ENCODE results near the gene TARBP2. TPM values are rescaled to one million over a fixed set of nuclear protein-coding genes. Genes with fewer than 3 reads are reported as not detected.

Gene TARBP2
- polyA plus RNA-seq, 1 of the 3 experiments (the other 2 are of a cell fraction), result 57.8 TPM

DNA sequence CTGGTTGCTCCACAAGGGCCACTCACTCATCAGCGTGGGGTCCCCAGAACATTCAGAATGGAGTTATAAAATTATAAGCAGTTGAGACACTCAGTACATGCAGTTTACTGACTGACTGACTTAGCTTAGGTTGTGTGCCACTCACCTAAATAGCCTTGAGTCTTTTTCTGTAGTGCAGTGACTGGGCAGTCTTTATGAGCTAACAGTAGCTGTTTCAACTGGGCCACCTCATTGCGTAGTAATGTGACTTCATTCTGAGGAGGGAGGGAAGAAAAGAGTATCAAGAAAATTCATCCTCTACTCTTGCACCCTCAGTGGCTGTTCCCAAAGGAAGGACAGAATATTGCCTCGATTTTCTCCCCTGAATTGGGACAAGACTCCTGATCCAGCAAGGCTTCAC is 22.0 kb downstream of the TARBP2 start (continued):
- no peak for TF ChIP-seq NFIC (IDR thresholded peaks at IDR 0.05; ENCODE audit: borderline replicate concordance)
- TF ChIP-seq ZBTB33 (IDR thresholded peaks at IDR 0.05; ENCODE audit: borderline replicate concordance, low read depth), result no peak
- no peak for TF ChIP-seq CHD2 (IDR thresholded peaks at IDR 0.05; ENCODE audit: low read length, partially characterized antibody)

- ChIA-PET POLR2A (no interaction called here), CTCF (interaction anchor here (0.8 to 1.8 kb wide), 2 partner anchors 19 to 151 kb away, joined by 4 to 8 read pairs; partner anchors contain the start of gene ATP5MC2)
- Histone ChIP-seq H3K9ac (no peak overlapping the region), H3K27ac (ENCODE audit: low read depth in 2 of 2, low read length in 1 of 2) (no peak overlapping the region), H3K9me3 (no peaks in the 10 kb centered on the region), H2AFZ (ENCODE audit: low read depth) (no peak overlapping the region), H3K79me2 (ENCODE audit: insufficient read depth) (no peaks in the 10 kb centered on the region), H3K4me2 (no peak overlapping the region), H3K27me3 (ENCODE audit: insufficient read depth) (no peaks in the 10 kb centered on the region), H3K36me3 (replicated peaks in 1 of 2; ENCODE audit: control insufficient read depth in 1 of 2, insufficient read depth in 2 of 2, low read length in 1 of 2) (peaks cover 31 to 58% of the 10 kb centered on the region in 2 experiments), H3K9me2 (no peaks in the 10 kb centered on the region), H4K20me1 (ENCODE audit: insufficient read depth) (no peaks in the 10 kb centered on the region), H3K4me1 (ENCODE audit: control insufficient read depth in 1 of 2, insufficient read depth in 2 of 2, low read depth in 1 of 2, low read length in 1 of 2) (no peaks in the 10 kb centered on the region), H3F3A (replicated peaks; ENCODE audit: insufficient read depth) (peaks cover 4% of the 10 kb centered on the region), H3K4me3 (ENCODE audit: low read depth in 2 of 2, low read length in 1 of 2) (no peak overlapping the region)
- no peak for DNase-seq
- WGBS (ENCODE audit: low lambda C conversion rate), result 98% methylated on average over 11 of the region's 13 CpGs
- TF ChIP-seq EZH2phosphoT487 (IDR thresholded peaks at IDR 0.05; ENCODE audit: borderline replicate concordance, low read depth) (no peak), FOXJ3 (CRISPR knock-in tag; IDR thresholded peaks at IDR 0.05) (no peak), RAD21 (IDR thresholded peaks at IDR 0.05; ENCODE audit: low read length) (no peak), REST (IDR thresholded peaks at IDR 0.05; ENCODE audit: low read depth, low read length) (no peak), NFIC (IDR thresholded peaks at IDR 0.05; ENCODE audit: borderline replicate concordance) (no peak), GABPA (IDR thresholded peaks at IDR 0.05; ENCODE audit: low read depth) (no peak), FOSL2 (IDR thresholded peaks at IDR 0.05; ENCODE audit: borderline replicate concordance, low read depth) (no peak), EP300 (IDR thresholded peaks at IDR 0.05; ENCODE audit: borderline replicate concordance in 1 of 2, low read depth in 1 of 2, low read length in 1 of 2) (no peak), MXI1 (IDR thresholded peaks at IDR 0.05; ENCODE audit: low read depth, low read length) (no peak), TAF1 (IDR thresholded peaks at IDR 0.05; ENCODE audit: borderline replicate concordance, low read depth, low read length) (no peak), YY1 (IDR thresholded peaks at IDR 0.05; ENCODE audit: low read depth) (no peak), TCF12 (IDR thresholded peaks at IDR 0.05) (no peak), CHD2 (IDR thresholded peaks at IDR 0.05; ENCODE audit: low read length, partially characterized antibody) (no peak), JUND (IDR thresholded peaks at IDR 0.05) (no peak), ZBTB33 (IDR thresholded peaks at IDR 0.05; ENCODE audit: borderline replicate concordance, low read depth) (no peak), RFX5 (IDR thresholded peaks at IDR 0.05; ENCODE audit: low read length) (no peak), USF1 (IDR thresholded peaks at IDR 0.05; ENCODE audit: borderline replicate concordance, low read depth) (no peak)
- TF ChIP-seq, protein P1, sequence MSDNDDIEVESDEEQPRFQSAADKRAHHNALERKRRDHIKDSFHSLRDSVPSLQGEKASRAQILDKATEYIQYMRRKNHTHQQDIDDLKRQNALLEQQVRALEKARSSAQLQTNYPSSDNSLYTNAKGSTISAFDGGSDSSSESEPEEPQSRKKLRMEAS (IDR thresholded peaks at IDR 0.05; ENCODE audit: low read depth), result no peak
- TF ChIP-seq, protein P2, sequence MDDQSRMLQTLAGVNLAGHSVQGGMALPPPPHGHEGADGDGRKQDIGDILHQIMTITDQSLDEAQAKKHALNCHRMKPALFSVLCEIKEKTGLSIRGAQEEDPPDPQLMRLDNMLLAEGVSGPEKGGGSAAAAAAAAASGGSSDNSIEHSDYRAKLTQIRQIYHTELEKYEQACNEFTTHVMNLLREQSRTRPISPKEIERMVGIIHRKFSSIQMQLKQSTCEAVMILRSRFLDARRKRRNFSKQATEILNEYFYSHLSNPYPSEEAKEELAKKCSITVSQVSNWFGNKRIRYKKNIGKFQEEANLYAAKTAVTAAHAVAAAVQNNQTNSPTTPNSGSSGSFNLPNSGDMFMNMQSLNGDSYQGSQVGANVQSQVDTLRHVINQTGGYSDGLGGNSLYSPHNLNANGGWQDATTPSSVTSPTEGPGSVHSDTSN (IDR thresholded peaks at IDR 0.05), result no peak
Measured at GRCh38 chr12:53524476-53524875, 23.4 kb downstream of the TARBP2 start.

Measured in SK-N-SH (cell line).